NCI-H2196 treated with DMSO at 0.1 percent for 48 hours (cell line): ENCODE measurements around the gene NLRP14.

Experiments
- DNase-seq: peaks from one replicate; lab custom pipeline; 2025; ENCODE audit not compliant: unreplicated experiment; lab: John Stamatoyannopoulos, UW

NLRP14 gene

DNA sequence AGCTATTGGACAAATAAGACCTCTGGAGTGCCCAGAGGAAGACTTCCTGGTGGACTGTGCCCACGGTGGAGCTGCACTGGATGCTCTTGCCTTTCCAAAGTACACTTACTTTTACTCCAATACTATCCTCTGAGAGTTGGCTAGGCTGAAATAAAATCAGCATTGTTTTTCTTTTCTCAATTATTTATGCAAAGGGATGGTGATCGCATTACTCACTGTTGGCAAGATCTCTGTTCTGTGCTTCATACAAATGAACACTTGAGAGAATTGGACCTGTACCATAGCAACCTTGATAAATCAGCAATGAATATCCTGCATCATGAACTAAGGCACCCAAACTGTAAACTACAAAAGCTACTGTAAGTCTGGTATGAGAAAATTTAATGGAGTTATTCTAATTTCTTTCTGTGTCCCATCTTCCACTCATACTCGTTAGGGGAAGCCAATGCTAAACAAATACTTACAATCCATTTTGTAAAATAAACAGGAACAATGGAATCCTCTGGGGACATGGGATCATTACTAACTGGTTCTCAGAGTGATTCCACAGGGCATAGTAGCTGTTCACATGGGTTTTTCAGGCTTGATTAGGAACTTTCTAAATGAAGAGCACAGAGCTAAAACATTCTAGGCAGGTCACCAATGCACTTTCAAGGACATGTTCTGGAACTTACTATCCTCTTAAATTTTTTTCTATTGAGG is 26.3 kb downstream of the NLRP14 start:
- no peak for DNase-seq

DNA sequence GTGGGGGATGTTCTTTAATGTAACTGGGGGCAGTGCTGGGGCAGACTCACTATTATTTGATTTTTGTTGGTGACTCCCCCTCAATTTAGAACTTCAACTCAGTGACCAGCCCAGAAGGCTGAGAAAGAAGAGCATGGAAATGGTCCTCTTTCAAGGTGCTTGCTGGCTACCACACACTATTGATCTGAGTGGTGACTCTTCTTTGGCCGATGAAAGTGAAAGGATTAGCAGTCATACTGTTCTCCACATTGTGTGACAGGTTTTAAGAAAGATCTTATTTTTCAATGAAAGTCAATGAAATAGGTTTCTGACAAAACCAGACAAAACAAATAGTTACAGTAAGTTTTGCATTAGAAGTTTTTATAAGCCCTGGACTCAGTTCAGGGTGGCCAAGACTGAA is 29.9 kb downstream of the NLRP14 start:
- DNase-seq: no peak

GRCh38 chr11:7056828-7057513 is 36.7 kb downstream of the NLRP14 start:
- no peak for DNase-seq

DNA sequence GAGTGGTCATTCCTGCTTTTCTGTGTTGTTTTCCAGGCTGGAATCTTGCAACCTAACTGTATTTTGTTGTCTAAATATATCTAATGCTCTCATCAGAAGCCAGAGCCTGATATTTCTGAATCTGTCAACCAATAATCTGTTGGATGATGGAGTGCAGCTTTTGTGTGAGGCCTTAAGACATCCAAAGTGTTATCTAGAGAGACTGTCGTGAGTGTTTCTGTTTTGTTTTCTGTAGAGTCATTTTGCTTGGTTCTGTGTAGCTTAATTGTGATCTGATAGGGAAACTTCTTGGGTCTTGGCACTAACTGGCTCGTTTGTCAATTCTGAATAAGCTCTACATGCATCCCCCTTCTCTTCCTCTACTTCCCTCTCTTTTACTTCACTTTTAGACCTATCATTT is 37.4 kb downstream of the NLRP14 start:
- no peak for DNase-seq

- DNase-seq: no peak
Measured at GRCh38 chr11:7060868-7061267, 40.6 kb downstream of the NLRP14 start.

GRCh38 chr11:7062534-7062933 is 42.3 kb downstream of the NLRP14 start:
- no peak for DNase-seq

- no peak for DNase-seq
Measured at GRCh38 chr11:7072401-7073028, 52.2 kb downstream of the NLRP14 start.

- DNase-seq: no peak
Measured at GRCh38 chr11:7077101-7077500, 56.8 kb downstream of the NLRP14 start.

DNA sequence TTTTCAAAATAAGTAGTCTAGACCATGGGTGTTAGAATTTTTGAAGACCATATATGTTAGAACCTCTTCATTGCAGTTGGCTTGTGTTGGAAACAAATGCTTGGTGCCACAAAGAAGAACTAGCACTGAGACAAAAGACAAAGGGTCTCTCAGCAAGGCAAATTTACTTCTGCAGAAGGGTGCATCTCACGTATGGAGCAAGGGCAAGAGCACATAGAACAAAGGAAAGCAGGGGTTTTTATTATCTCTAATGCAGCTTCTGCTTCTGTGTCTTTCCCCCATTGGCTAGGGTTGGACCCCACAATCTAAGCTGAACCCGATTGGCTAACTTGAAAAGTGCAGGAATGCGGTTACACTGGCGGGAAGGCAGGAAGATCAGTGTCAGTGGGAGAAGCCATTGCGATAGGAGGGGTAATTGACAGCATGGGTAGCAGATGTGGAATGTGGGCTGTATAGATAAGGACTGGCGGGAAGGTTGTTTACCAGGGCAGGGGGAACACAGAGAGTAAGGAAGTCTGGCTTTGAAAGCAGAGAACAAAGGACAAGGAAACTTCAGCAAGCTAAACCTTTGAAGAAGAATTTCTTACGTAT is 59.4 kb downstream of the NLRP14 start:
- DNase-seq: no peak

DNA sequence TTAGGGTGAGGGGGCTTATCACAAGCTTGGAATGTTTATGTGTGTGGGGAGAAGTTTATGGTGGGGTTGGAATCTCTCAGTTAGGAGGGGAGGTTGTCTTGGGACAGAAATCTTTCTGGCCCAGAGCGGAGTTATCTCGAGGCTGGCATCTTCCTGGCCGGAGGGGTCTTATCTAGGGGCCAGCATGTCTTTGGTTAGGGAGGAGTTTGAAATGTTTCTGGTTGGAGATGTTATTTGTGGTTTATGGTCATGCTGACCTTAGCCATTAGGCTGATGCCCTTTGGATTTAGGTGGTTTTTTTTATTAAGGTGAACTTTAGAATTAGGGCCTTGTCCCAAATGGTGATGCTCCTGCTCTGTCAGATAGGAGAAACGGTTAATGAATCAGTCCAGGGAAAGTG is 60.6 kb downstream of the NLRP14 start:
- no peak for DNase-seq

- DNase-seq: no peak
Measured at GRCh38 chr11:7081441-7081840, 61.2 kb downstream of the NLRP14 start.

DNA sequence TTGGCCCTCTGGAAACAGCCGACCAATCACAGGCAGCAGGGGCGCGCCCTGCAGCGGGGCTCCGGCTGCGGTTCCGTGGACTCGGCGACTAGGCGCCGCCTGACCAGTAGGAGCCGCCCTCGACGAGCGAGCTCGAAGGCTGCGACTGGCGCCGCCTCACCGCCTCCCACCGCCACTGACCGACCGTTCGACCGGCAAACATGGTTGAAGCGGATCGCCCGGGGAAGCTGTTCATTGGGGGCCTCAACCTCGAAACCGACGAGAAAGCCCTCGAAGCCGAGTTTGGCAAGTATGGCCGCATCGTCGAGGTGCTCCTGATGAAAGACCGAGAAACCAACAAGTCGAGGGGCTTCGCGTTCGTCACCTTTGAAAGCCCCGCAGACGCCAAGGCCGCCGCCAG is 68.6 kb downstream of the NLRP14 start, which contains the start of gene RBMXL2:
Gene RBMXL2 (plus strand): TSS at position 78 of the 400 bp plus-strand sequence. CDS start 123 bp downstream, at position 201.
- DNase-seq: no peak

GRCh38 chr11:7089328-7090251 is 69.3 kb downstream of the NLRP14 start:
- DNase-seq: no peak

DNA sequence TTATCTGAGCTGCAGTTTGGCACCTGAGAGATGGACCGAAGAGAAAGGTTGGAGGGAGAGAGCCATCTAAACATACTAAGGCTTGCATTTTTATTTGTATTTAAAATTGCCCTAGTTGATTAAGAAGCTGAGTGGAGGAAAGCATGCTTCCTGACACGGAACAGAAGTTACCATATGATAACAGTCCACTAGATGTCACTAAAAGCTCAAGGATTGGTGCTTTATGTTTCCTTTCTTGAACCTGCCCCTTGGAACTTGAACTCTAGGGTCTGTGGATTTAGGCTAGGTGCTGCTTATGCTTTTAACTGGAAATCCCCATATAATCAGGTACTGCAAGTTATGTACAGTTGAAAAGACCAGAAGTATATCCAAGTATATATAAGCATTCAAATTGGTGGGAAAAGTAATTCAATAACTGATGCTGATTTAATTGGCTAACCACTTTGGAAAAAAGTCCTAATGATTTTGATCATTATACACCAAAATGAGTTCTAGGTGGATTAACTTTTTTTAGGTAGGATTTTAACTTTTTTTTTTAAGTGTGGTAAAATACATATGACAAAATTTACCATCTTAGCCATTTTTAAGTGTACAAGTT is 78.1 kb downstream of the NLRP14 start:
- peak; percentile 34 for DNase-seq

GRCh38 chr11:7115780-7116179 is 95.5 kb downstream of the NLRP14 start:
- no peak for DNase-seq

GRCh38 chr11:7116370-7116769 is 96.1 kb downstream of the NLRP14 start:
- DNase-seq: no peak
